HS-5 (cell line): ENCODE results near the gene BLOC1S1.

Experiments
- DNase-seq: peaks from one replicate; pipeline ENCODE4 v3.0.0-alpha.2; 2012; ENCODE audit warnings: low read depth

BLOC1S1 gene

DNA sequence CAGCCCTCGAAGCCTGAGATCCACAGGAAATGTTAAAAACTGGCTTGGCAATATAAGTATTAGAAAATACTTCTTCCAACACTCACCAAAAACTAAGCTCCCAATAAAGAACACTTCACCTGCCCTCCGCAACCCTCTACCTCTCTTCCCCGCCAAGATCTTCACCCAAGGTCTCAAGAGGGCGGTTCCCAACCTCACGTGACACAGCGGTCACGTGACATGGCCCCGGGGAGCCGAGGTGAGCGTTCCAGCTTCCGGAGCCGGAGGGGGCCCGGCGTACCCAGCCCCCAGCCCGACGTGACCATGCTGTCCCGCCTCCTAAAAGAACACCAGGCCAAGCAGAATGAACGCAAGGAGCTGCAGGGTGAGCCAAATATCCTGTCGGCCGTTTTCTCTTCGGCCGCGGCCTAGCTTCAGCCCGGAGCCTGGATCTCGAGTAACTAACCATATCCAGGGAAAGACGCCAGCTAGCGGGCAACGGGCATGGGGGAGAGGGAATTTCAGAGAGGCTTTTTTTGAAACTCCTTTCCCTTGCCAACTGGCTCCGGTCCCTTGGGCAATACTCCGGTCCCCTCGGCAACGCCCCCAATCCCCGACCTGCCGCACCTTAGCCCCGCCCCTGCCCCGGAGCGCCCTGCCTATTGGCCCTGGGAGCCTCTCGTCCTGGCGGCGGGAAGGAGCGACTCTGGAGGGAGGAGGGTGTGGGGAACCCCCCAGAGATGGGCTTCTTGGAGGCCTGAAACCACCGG, at the start of gene BLOC1S1:
BLOC1S1 (plus strand) TSS at position 214 of the 749 bp plus-strand sequence; CDS start at position 220, 6 bp downstream.
- DNase-seq: peak; percentile 88

- DNase-seq: no peak
Measured at GRCh38 chr12:55666508-55666907, 49.3 kb upstream of the BLOC1S1 start.

DNA sequence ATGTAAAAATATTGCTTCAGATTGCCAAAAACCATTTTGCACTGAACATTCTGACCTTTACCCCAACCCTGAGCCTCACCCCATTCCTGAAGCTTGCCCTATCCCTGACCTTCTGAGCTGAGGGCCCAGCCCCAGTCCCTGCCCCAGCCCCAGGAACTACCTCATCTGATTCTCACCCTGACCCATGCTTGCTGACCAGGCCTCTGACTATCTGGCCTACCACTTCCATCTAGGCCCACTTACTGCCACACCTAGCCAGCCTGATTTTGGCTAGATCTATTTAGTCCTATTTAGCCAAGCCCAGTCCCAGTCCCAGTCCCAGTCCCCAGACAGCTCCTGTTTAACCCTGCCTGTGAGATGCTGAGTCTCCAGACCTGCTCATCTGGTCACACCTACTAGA, 45.6 kb upstream of the BLOC1S1 start:
- DNase-seq: no peak

GRCh38 chr12:55671746-55672145, 44.1 kb upstream of the BLOC1S1 start:
- no peak for DNase-seq

DNA sequence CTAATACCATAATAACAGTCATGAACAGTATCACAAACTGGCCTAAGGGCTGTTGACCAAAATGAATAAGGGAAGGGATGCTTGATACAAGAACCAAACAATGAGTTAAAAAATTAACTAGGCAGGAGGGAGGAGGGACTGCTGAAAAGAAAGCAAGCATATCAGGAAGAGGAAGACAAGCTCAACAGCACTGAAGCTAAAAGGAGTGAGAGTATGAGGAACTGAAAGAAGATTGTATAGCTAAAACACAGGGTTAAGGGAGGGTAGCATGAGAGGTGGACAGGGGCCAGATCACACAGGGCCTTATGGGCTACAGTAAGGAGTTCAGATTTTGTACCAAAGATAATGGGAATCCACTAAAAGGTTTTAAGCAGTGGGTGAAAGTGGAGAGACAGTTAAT, 42.2 kb upstream of the BLOC1S1 start:
- no peak for DNase-seq

- no peak for DNase-seq
Measured at GRCh38 chr12:55675666-55676065, 40.2 kb upstream of the BLOC1S1 start.

DNA sequence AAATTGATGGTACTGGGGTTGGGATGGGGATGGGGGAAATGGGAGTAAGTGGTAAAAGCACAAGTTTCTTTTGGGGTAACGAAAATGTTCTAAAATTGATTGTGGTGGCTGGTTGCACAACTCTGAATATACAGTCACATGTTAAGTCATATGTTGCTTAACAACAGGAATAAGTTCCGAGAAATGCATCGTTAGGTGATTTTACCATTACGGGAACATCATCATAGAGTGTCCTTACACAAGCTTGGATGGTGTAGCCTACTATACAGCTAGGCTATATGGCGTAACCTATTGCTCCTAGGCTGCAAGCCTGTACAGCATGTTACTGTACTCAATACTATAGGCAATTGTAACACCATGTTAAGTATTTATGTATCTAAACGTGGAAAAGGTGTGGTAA, 39.1 kb upstream of the BLOC1S1 start:
- no peak for DNase-seq

DNA sequence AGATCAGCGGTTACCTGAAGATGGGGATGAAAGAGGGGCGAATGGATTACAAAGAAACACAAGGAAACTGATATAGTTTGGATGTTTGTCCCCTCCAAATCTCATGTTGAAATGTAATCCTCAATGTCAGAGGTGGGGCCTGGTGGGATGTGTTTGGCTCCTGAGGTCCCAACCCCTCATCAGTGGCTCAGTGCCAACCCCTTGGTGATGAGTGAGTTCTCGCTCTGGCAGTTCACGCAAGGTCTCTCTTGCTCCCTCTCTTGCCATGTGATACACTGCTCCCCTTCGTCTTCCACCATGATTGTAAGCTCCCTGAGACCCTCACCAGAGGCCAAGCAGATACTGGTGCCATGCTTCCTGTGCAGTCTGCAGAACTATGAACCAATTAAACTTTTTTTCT, 36.2 kb upstream of the BLOC1S1 start:
- DNase-seq: no peak

- DNase-seq: peak; percentile 15
Measured at GRCh38 chr12:55681142-55682077, 34.4 kb upstream of the BLOC1S1 start.

GRCh38 chr12:55682087-55682796, 33.6 kb upstream of the BLOC1S1 start:
- no peak for DNase-seq

GRCh38 chr12:55683676-55684075, 32.2 kb upstream of the BLOC1S1 start:
- no peak for DNase-seq

- DNase-seq: no peak
Measured at GRCh38 chr12:55684761-55685370, 31.0 kb upstream of the BLOC1S1 start.

DNA sequence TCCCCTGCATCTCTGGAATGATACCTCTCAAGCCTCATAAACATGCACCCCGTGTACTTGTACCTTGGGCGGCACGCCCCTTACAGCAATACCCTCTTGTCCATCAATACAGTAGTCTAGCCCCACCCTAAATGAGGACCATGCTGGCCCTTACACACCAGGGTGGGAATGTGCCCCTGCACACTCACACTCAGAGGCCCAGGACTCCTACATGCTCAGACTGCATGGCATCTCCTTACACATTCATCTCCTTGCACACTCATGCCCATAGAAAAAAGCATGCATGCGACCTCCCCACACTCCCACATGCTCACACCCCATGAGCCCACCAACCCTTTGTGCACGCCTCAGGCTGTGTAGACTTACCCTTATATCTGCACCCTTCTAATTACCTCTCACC, 30.2 kb upstream of the BLOC1S1 start:
- no peak for DNase-seq

- no peak for DNase-seq
Measured at GRCh38 chr12:55686366-55687010, 29.4 kb upstream of the BLOC1S1 start.

DNA sequence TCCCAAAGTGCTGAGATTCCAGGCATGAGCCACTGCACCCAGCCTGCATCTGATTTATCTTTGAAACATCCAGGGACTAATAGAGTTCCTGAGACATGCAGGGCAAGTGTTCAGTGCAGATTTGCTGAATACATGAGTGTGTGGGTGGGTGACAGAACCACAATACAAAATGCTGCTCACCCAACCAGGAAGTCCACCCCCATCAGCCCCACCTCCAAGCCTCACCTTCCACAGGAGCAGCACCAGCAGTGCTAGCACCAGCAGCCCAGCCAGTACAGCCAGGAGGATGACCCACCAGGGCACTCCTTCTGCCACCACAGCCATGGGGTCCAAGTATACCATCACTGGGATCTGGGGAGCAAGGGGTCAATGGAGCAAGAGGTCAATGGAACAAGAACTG, 28.1 kb upstream of the BLOC1S1 start:
- no peak for DNase-seq

DNA sequence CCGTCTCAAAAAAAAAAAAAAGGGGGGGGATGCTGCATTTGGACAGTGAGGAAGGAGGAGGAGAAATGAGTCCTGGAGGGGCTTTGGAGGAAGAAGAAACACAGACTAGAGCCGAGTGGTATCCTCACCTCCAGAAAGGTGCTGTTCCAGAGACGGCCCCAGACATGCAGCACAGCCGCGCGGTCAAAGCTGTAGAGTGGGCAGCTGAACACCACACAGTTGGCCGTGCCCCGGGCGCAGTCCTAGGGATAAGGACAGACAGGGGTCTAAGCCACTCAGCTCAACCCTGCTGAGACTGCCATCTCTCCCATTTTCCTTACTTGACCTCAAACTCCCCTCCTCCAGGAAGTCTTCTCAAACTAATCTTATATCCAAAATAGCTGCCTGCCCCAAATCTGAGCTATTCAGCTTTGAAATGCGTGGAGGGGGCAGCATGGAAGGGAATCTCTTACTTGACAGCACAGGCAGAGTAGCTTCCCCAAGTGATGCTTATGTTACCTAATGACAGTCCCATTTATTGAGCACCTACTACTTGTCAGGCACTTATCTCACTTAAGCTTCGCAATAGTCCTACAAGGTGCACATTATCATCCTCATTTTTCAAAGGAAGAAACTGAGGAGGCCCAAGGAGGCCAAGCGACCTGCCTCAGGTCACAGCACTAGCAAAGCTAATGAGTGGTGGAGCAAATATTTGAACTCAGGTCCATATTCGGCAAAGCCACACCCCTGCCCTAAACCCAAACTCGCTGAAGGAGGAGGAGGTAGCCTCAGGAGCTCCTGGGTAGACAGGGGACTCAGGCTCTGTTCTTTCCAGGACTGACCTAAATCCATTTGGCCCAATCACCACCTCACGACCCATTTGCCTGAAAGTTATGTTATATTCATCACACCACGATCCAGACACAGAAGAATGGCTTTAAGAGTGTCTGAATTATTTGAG, 26.9 kb upstream of the BLOC1S1 start:
- DNase-seq: no peak

- no peak for DNase-seq
Measured at GRCh38 chr12:55692631-55693322, 23.1 kb upstream of the BLOC1S1 start.

- no peak for DNase-seq
Measured at GRCh38 chr12:55693323-55694187, 22.3 kb upstream of the BLOC1S1 start.

DNA sequence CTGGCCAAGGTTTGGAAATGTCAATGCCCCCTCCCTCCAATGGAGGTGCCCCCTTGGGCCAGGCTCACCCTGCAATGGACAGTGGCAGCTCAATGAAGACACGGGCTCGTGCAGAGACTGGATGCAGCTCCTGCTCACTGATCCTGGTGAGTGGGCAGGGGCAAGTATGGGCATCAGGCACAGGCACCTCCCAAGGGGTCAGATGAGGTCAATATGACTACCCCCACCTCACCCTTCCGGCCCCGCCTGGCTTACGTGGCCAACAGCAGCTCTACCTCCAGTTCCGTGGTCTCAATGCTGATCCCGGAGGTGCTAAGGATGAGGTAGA, 21.7 kb upstream of the BLOC1S1 start:
- no peak for DNase-seq
